Activated B cell treated with CpG ODN at 0.5 μM for 24 hours (primary cell): ENCODE measurements around the gene TRHDE. TPM values are rescaled to one million over a fixed set of nuclear protein-coding genes. Genes with fewer than 3 reads are reported as not detected.

ENCODE experiments used
- ATAC-seq: fragments of 200-7000 bp; cut with Tn5 transposase; one replicate; pipeline ENCODE4 v1.10.0; 2021; ENCODE audit warnings: low read depth, mild to moderate bottlenecking, moderate library complexity
- CTCF ChIA-PET: fragments of 350-600 bp; sonication (Branson Sonifier 250); formaldehyde crosslinking; loops from one replicate; lab custom pipeline; 2021; ENCODE audit warnings: antibody characterized with exemption; lab: Charles Lee
- POLR2A ChIA-PET: fragments of 350-600 bp; sonication (Branson Sonifier 250); formaldehyde crosslinking; loops from one replicate; lab custom pipeline; 2021; ENCODE audit warnings: antibody characterized with exemption; lab: Charles Lee
- DNase-seq: peaks from one replicate; pipeline ENCODE4 v3.0.0; 2022
- H3K27ac Mint-ChIP-seq: one replicate; pipeline ENCODE4 v1.8.0; 2020; ENCODE audit warnings: mixed read lengths
- H3K27me3 Mint-ChIP-seq: one replicate; pipeline ENCODE4 v1.8.0; 2021; ENCODE audit warnings: mixed read lengths
- H3K36me3 Mint-ChIP-seq: one replicate; pipeline ENCODE4 v1.8.0; 2021; ENCODE audit warnings: low read depth, mixed read lengths
- H3K4me1 Mint-ChIP-seq: one replicate; pipeline ENCODE4 v1.8.0; 2021; ENCODE audit warnings: mixed read lengths
- H3K4me3 Mint-ChIP-seq: one replicate; pipeline ENCODE4 v1.8.0; 2020; ENCODE audit warnings: mild to moderate bottlenecking, mixed read lengths
- H3K9me3 Mint-ChIP-seq: one replicate; pipeline ENCODE4 v1.8.0; 2020; ENCODE audit warnings: mixed read lengths
- CTCF ChIP-seq: fragments of 200-600 bp; IDR thresholded peaks from one replicate; pipeline ENCODE4 v1.8.0; 2022; ENCODE audit warnings: antibody characterized with exemption, mild to moderate bottlenecking
- intact Hi-C: fragments of 100-400 bp; cut with micrococcal nuclease; formaldehyde crosslinking; loops from one replicate; pipeline ENCODE4 v1.15.1; 2024
- total RNA-seq: library from RNA; stranded (reverse); gene quantifications from 2 replicates; pipeline ENCODE4 v1.2.3, GENCODE V29; 2022

TRHDE gene
- total RNA-seq, 1 donor from 2014 or later: not detected

GRCh38 chr12:72368719-72369422, 96.7 kb downstream of the TRHDE start:
- POLR2A ChIA-PET: no interaction called here
- no peak for TF ChIP-seq CTCF
- CTCF ChIA-PET: no interaction called here
- no peaks in the 10 kb centered on the region for H3K36me3 Mint-ChIP-seq
- intact Hi-C loops: no loop called here
- H3K27ac Mint-ChIP-seq: no peak overlapping the region
- no peak overlapping the region for H3K4me3 Mint-ChIP-seq
- no peak for ATAC-seq
- DNase-seq: no peak
- no peaks in the 10 kb centered on the region for H3K27me3 Mint-ChIP-seq
- no peaks in the 10 kb centered on the region for H3K4me1 Mint-ChIP-seq
- no peaks in the 10 kb centered on the region for H3K9me3 Mint-ChIP-seq

GRCh38 chr12:72369423-72369959, 97.3 kb downstream of the TRHDE start:
- H3K9me3 Mint-ChIP-seq: no peaks in the 10 kb centered on the region
- no peak overlapping the region for H3K27ac Mint-ChIP-seq
- H3K36me3 Mint-ChIP-seq: no peaks in the 10 kb centered on the region

GRCh38 chr12:72380441-72380840, 108.3 kb downstream of the TRHDE start:
- ChIA-PET CTCF (no interaction called here), POLR2A (no interaction called here)
- Mint-ChIP-seq H3K4me3 (no peak overlapping the region), H3K4me1 (no peaks in the 10 kb centered on the region), H3K9me3 (peaks cover 3% of the 10 kb centered on the region), H3K27me3 (no peaks in the 10 kb centered on the region), H3K27ac (no peak overlapping the region), H3K36me3 (no peaks in the 10 kb centered on the region)
- ATAC-seq (no peak), DNase-seq (no peak)
- intact Hi-C loops: no loop called here
- TF ChIP-seq CTCF: no peak

More at GRCh38 chr12:72369423-72369959, 97.3 kb downstream of the TRHDE start:
- ATAC-seq (no peak), DNase-seq (no peak)
- H3K4me1 Mint-ChIP-seq: no peaks in the 10 kb centered on the region
- CTCF ChIA-PET: no interaction called here
- H3K4me3 Mint-ChIP-seq: no peak overlapping the region
- intact Hi-C loops: no loop called here
- no peak for TF ChIP-seq CTCF
- POLR2A ChIA-PET: no interaction called here
- no peaks in the 10 kb centered on the region for H3K27me3 Mint-ChIP-seq

- Mint-ChIP-seq H3K27me3 (no peaks in the 10 kb centered on the region), H3K9me3 (peaks cover 8% of the 10 kb centered on the region), H3K36me3 (no peaks in the 10 kb centered on the region), H3K27ac (no peak overlapping the region), H3K4me1 (no peaks in the 10 kb centered on the region), H3K4me3 (no peak overlapping the region)
- intact Hi-C loops: no loop called here
- CTCF ChIA-PET: no interaction called here
- DNase-seq: no peak
- POLR2A ChIA-PET: no interaction called here
- no peak for ATAC-seq
- no peak for TF ChIP-seq CTCF
These were observed 116.2 kb downstream of the TRHDE start for GRCh38 chr12:72388322-72388721.

GRCh38 chr12:72390146-72390545, 118.0 kb downstream of the TRHDE start:
- ChIA-PET CTCF (no interaction called here), POLR2A (no interaction called here)
- Mint-ChIP-seq H3K27ac (no peak overlapping the region), H3K4me1 (no peaks in the 10 kb centered on the region), H3K4me3 (no peak overlapping the region), H3K9me3 (peaks cover 8% of the 10 kb centered on the region), H3K36me3 (no peaks in the 10 kb centered on the region), H3K27me3 (no peaks in the 10 kb centered on the region)
- intact Hi-C loops: no loop called here
- DNase-seq (no peak), ATAC-seq (no peak)
- no peak for TF ChIP-seq CTCF
